BE2C (cell line): ENCODE measurements around the gene TMEM87A.

Experiments
- DNase-seq: peaks from one replicate; pipeline ENCODE4 v3.0.0-alpha.2; 2020
- H3K27me3 ChIP-seq: fragments of 250-450 bp; sonication (Bioruptor Pico); 2 replicates; pipeline ENCODE4 v1.5.1; 2020; ENCODE audit warnings: mild to moderate bottlenecking
- H3K36me3 ChIP-seq: fragments of 250-450 bp; sonication (Bioruptor Pico); 2 replicates; pipeline ENCODE4 v1.5.1; 2020; ENCODE audit warnings: mild to moderate bottlenecking
- H3K4me1 ChIP-seq: fragments of 250-450 bp; sonication (Bioruptor Pico); 2 replicates; pipeline ENCODE4 v1.5.1; 2020
- H3K4me3 ChIP-seq: 2 replicates; pipeline ENCODE4 v1.5.1; 2011; ENCODE audit warnings: low read depth, low read length
- H3K9me3 ChIP-seq: fragments of 250-450 bp; sonication (Bioruptor Pico); 2 replicates; pipeline ENCODE4 v1.5.1; 2020
- CTCF ChIP-seq: IDR thresholded peaks from 2 replicates; pipeline ENCODE4 v1.5.1; 2012; ENCODE audit warnings: mild to moderate bottlenecking, low read depth, low read length

Gene TMEM87A

DNA sequence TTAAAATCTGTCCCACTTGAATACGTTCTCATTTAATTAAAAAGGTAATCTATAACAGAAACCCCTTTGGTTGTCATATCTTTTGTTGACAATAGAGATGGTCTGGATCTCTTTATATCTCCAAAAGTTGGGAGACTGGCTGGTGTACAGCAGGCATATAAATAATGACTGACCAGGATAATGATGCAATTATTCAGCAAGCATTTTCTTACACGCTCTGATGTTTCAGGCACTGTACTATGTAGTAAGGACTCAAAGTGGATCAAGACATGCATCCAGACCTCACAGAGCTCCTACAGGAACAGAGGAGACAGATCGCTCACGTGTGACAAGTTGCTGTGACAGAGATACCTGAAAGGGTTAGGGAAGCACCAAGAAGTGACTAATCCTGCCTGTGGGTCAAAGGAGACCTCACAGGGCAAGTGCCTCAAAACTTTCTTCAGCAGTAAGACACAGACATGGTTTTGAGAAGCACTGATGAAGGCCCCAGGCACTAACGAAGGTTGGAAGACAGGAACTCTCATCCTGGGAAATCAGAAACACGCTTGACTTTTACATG is 90.8 kb downstream of the TMEM87A start:
- Histone ChIP-seq H3K27me3 (no peaks in the 10 kb centered on the region), H3K36me3 (peaks cover 28% of the 10 kb centered on the region), H3K4me1 (no peaks in the 10 kb centered on the region; the same call in 1 of the 2 replicates), H3K9me3 (no peaks in the 10 kb centered on the region), H3K4me3 (no peak overlapping the region)
- no peak for DNase-seq
- no peak for TF ChIP-seq CTCF

DNA sequence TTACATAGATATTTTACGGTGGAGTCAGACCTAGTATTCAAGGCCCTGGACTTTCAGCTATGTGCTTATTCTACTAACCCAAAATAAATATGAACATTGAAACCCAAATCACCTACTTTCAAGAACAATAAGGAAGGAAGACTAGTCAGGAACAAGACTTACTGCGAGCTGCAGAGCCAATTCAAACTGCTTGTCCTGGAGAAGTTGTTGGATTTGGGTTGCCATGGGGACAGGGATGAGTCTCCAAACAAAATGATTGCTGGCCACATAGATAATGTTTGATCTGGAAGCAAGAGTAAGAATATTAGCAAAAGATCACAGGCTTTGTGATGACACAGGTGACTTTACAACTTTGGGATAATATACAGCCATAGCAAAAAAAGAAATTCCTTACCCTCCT is 95.2 kb downstream of the TMEM87A start:
- Histone ChIP-seq H3K9me3 (no peaks in the 10 kb centered on the region), H3K4me1 (no peaks in the 10 kb centered on the region; the same call in 1 of the 2 replicates), H3K4me3 (no peak overlapping the region), H3K27me3 (no peaks in the 10 kb centered on the region), H3K36me3 (peaks cover 15% of the 10 kb centered on the region)
- no peak for DNase-seq
- no peak for TF ChIP-seq CTCF

DNA sequence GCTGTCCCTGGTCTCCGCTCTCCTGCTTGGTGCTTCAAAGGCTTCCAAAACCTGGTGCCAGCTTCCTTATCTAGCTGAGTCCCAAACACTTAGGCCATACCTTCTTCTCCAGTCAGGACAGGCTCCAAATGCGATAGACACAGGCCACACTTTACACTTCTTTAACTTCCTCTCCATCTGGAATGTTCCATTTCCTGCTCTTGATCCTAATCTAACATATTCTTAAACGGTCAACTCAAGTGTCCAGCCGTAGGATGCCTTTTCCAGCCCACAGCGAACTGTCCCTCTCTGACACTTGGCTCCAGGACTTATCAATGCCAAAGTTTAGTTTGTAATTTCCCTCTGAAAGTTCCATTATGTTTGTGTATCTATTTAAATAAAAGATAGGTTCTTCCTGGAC is 97.6 kb downstream of the TMEM87A start:
- TF ChIP-seq CTCF = no peak
- Histone ChIP-seq H3K27me3 (no peaks in the 10 kb centered on the region), H3K9me3 (no peaks in the 10 kb centered on the region), H3K4me3 (no peak overlapping the region), H3K4me1 (no peaks in the 10 kb centered on the region), H3K36me3 (peaks cover 32% of the 10 kb centered on the region)
- no peak for DNase-seq

- peaks cover 27% of the 10 kb centered on the region for H3K36me3 ChIP-seq
- no peak for TF ChIP-seq CTCF
- no peaks in the 10 kb centered on the region for H3K4me1 ChIP-seq
- H3K9me3 ChIP-seq = no peaks in the 10 kb centered on the region
- no peaks in the 10 kb centered on the region for H3K27me3 ChIP-seq
- DNase-seq = no peak
- no peak overlapping the region for H3K4me3 ChIP-seq
Measured at GRCh38 chr15:42172475-42172874, 100.8 kb downstream of the TMEM87A start.

GRCh38 chr15:42171795-42172194 is 101.4 kb downstream of the TMEM87A start:
- Histone ChIP-seq H3K4me3 (no peak overlapping the region), H3K36me3 (peaks cover 34% of the 10 kb centered on the region), H3K27me3 (no peaks in the 10 kb centered on the region), H3K9me3 (no peaks in the 10 kb centered on the region), H3K4me1 (no peaks in the 10 kb centered on the region)
- TF ChIP-seq CTCF = no peak
- DNase-seq = no peak

GRCh38 chr15:42171122-42171521 is 102.1 kb downstream of the TMEM87A start:
- no peak for DNase-seq
- H3K4me1 ChIP-seq = no peaks in the 10 kb centered on the region
- no peaks in the 10 kb centered on the region for H3K27me3 ChIP-seq
- peaks cover 35% of the 10 kb centered on the region for H3K36me3 ChIP-seq
- no peak overlapping the region for H3K4me3 ChIP-seq
- TF ChIP-seq CTCF = no peak
- no peaks in the 10 kb centered on the region for H3K9me3 ChIP-seq
